ENCODE data around the gene HCN3.

Gene HCN3

GRCh38 chr1:155320661-155321617, 43.7 kb downstream of the HCN3 start, which contains the start of gene RUSC1:
Gene RUSC1, plus strand, starts transcription at chr1:155320894. Its CDS starts 880 bp downstream, at chr1:155321774.
- peak within 1 kb of the TSS; percentile 39; the same call in 1 of the 2 replicates for H3K9ac ChIP-seq (ENCODE audit: low read length)

GRCh38 chr1:155321639-155322503, 44.6 kb downstream of the HCN3 start:
- Histone ChIP-seq H3K79me2 (ENCODE audit: insufficient read depth, low read length) (no peaks in the 10 kb centered on the region), H3K27ac (ENCODE audit: low read depth, low read length, poor library complexity, severe bottlenecking) (peak overlapping the region; percentile 24), H3K27me3 (ENCODE audit: insufficient read depth, low read length) (no peaks in the 10 kb centered on the region), H3K4me2 (ENCODE audit: low read length) (peak overlapping the region; percentile 97), H3K9me3 (ENCODE audit: low read length) (no peaks in the 10 kb centered on the region), H3F3A (ENCODE audit: insufficient read depth, low read length) (no peaks in the 10 kb centered on the region), H2AFZ (ENCODE audit: low read length) (no peak overlapping the region), H3K4me3 (ENCODE audit: low read depth, low read length, poor library complexity, severe bottlenecking) (peak overlapping the region; percentile 83), H3K9me2 (ENCODE audit: low read depth, low read length) (no peaks in the 10 kb centered on the region), H3K36me3 (ENCODE audit: insufficient read depth, low read length) (peaks cover 32% of the 10 kb centered on the region), H3K4me1 (ENCODE audit: insufficient read depth, low read length, severe bottlenecking) (peaks cover 49% of the 10 kb centered on the region), H4K20me1 (ENCODE audit: insufficient read depth, low read length) (no peaks in the 10 kb centered on the region), H3K9ac (ENCODE audit: low read length) (peak overlapping the region; percentile 39; the same call in 1 of the 2 replicates)
- TF ChIP-seq EZH2 (IDR thresholded peaks at IDR 0.05; ENCODE audit: borderline replicate concordance, low read length) = no peak
- no peak for TF ChIP-seq CTCF (IDR thresholded peaks at IDR 0.05; ENCODE audit: low read length)

More at GRCh38 chr1:155320661-155321617, 43.7 kb downstream of the HCN3 start, which contains the start of gene RUSC1:
- H3K9me2 ChIP-seq (ENCODE audit: low read depth, low read length) = no peaks in the 10 kb centered on the region
- H3K9me3 ChIP-seq (ENCODE audit: low read length) = no peaks in the 10 kb centered on the region
- H3K27me3 ChIP-seq (ENCODE audit: insufficient read depth, low read length) = no peaks in the 10 kb centered on the region
- peak within 1 kb of the TSS; percentile 24 for H3K27ac ChIP-seq (ENCODE audit: low read depth, low read length, poor library complexity, severe bottlenecking)
- H3K4me1 ChIP-seq (ENCODE audit: insufficient read depth, low read length, severe bottlenecking) = peaks cover 49% of the 10 kb centered on the region
- H3K4me2 ChIP-seq (ENCODE audit: low read length) = peak within 1 kb of the TSS; percentile 97
- peak within 1 kb of the TSS; percentile 52 for H3K4me3 ChIP-seq (ENCODE audit: low read depth, low read length, poor library complexity, severe bottlenecking)
- H3F3A ChIP-seq (ENCODE audit: insufficient read depth, low read length) = no peaks in the 10 kb centered on the region
- peaks cover 41% of the 10 kb centered on the region for H3K36me3 ChIP-seq (ENCODE audit: insufficient read depth, low read length)
- TF ChIP-seq CTCF (IDR thresholded peaks at IDR 0.05; ENCODE audit: low read length) = no peak
- TF ChIP-seq EZH2 (IDR thresholded peaks at IDR 0.05; ENCODE audit: borderline replicate concordance, low read length) = no peak
- H4K20me1 ChIP-seq (ENCODE audit: insufficient read depth, low read length) = no peaks in the 10 kb centered on the region
- H3K79me2 ChIP-seq (ENCODE audit: insufficient read depth, low read length) = no peaks in the 10 kb centered on the region
- no peak within 1 kb of the TSS for H2AFZ ChIP-seq (ENCODE audit: low read length)

- Histone ChIP-seq H3F3A (ENCODE audit: insufficient read depth, low read length) (no peaks in the 10 kb centered on the region; the same call in 1 of the 2 replicates), H3K27ac (ENCODE audit: low read depth, low read length, poor library complexity, severe bottlenecking) (no peak overlapping the region), H3K79me2 (ENCODE audit: insufficient read depth, low read length) (no peaks in the 10 kb centered on the region), H3K9me2 (ENCODE audit: low read depth, low read length) (no peaks in the 10 kb centered on the region), H3K27me3 (ENCODE audit: insufficient read depth, low read length) (no peaks in the 10 kb centered on the region), H3K4me2 (ENCODE audit: low read length) (peak overlapping the region; percentile 97), H3K36me3 (ENCODE audit: insufficient read depth, low read length) (peaks cover 27% of the 10 kb centered on the region), H4K20me1 (ENCODE audit: insufficient read depth, low read length) (no peaks in the 10 kb centered on the region), H2AFZ (ENCODE audit: low read length) (no peak overlapping the region), H3K9me3 (ENCODE audit: low read length) (no peaks in the 10 kb centered on the region), H3K9ac (ENCODE audit: low read length) (peak overlapping the region; percentile 88; the same call in 1 of the 2 replicates), H3K4me1 (ENCODE audit: insufficient read depth, low read length, severe bottlenecking) (peaks cover 49% of the 10 kb centered on the region), H3K4me3 (ENCODE audit: low read depth, low read length, poor library complexity, severe bottlenecking) (peak overlapping the region; percentile 83)
- TF ChIP-seq EZH2 (IDR thresholded peaks at IDR 0.05; ENCODE audit: borderline replicate concordance, low read length) (no peak), CTCF (IDR thresholded peaks at IDR 0.05; ENCODE audit: low read length) (no peak)
These were observed 45.3 kb downstream of the HCN3 start for GRCh38 chr1:155322571-155322952.
